Measurements from ENCODE around the gene TGFB3.
"Not testable (repeated sequence)": the region's sequence is repeated elsewhere in the genome, so short reads cannot be mapped to it uniquely, and the experiment has no call there.

DNA sequence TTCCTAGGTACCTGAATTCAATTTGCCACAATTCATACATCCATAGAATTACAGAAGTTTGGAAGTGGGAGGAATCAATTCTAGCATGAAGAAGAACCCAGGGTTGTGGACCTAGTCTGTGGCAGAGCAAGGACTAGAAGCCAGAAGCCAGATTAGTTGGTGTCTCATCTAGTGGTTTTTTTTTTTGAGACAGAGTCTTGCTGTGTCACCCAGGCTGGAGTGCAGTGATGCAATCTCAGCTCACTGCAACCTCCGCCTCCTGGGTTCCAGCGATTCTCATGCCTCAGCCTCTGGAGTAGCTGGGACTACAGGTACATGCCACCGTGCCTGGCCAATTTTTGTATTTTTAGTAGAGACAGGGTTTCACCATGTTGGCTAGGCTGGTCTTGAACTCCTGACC is 27.8 kb upstream of the TGFB3 start:
- TF ChIP-seq, protein P1, sequence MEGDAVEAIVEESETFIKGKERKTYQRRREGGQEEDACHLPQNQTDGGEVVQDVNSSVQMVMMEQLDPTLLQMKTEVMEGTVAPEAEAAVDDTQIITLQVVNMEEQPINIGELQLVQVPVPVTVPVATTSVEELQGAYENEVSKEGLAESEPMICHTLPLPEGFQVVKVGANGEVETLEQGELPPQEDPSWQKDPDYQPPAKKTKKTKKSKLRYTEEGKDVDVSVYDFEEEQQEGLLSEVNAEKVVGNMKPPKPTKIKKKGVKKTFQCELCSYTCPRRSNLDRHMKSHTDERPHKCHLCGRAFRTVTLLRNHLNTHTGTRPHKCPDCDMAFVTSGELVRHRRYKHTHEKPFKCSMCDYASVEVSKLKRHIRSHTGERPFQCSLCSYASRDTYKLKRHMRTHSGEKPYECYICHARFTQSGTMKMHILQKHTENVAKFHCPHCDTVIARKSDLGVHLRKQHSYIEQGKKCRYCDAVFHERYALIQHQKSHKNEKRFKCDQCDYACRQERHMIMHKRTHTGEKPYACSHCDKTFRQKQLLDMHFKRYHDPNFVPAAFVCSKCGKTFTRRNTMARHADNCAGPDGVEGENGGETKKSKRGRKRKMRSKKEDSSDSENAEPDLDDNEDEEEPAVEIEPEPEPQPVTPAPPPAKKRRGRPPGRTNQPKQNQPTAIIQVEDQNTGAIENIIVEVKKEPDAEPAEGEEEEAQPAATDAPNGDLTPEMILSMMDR (IDR thresholded peaks at IDR 0.05): not testable (repeated sequence)
- TF ChIP-seq EZH2 (IDR thresholded peaks at IDR 0.05; ENCODE audit: borderline replicate concordance, insufficient read depth, low read depth, low read length, poor library complexity, severe bottlenecking): not testable (repeated sequence)
